SIG-M5 (cell line): ENCODE measurements around the gene FCSK.
"Not testable (repeated sequence)": the region's sequence is repeated elsewhere in the genome, so short reads cannot be mapped to it uniquely, and the experiment has no call there.

ENCODE experiments used
- DNase-seq: peaks from one replicate; lab custom pipeline; 2025; lab: John Stamatoyannopoulos, UW

The FCSK gene

GRCh38 chr16:70432356-70432722 is 22.1 kb upstream of the FCSK start:
- DNase-seq: no peak

GRCh38 chr16:70432723-70433457 is 21.5 kb upstream of the FCSK start:
- peak; percentile 15 for DNase-seq

- no peak for DNase-seq
Observed at GRCh38 chr16:70433458-70434103, 20.8 kb upstream of the FCSK start.

GRCh38 chr16:70434484-70435260 is 19.7 kb upstream of the FCSK start:
- DNase-seq: no peak

GRCh38 chr16:70437017-70437581 is 17.3 kb upstream of the FCSK start:
- no peak for DNase-seq

GRCh38 chr16:70437582-70438557 is 16.5 kb upstream of the FCSK start:
- DNase-seq: no peak

- DNase-seq: no peak
Observed at GRCh38 chr16:70438585-70438968, 15.8 kb upstream of the FCSK start.

- DNase-seq: peak; percentile 25
Observed at GRCh38 chr16:70438969-70439862, 15.2 kb upstream of the FCSK start, which contains the start of gene ST3GAL2. Gene ST3GAL2 (minus strand): TSS chr16:70439100. CDS start chr16:70398530, 40,570 bp downstream.

- no peak for DNase-seq
Observed at GRCh38 chr16:70440009-70440692, 14.2 kb upstream of the FCSK start.

- no peak for DNase-seq
Observed at GRCh38 chr16:70441406-70441990, 12.9 kb upstream of the FCSK start.

GRCh38 chr16:70442344-70442743 is 12.1 kb upstream of the FCSK start:
- no peak for DNase-seq

GRCh38 chr16:70444249-70445063 is 9.9 kb upstream of the FCSK start:
- no peak for DNase-seq

GRCh38 chr16:70448075-70448474 is 6.3 kb upstream of the FCSK start:
- no peak for DNase-seq

- not testable (repeated sequence) for DNase-seq
Observed at GRCh38 chr16:70450142-70451003, 4.0 kb upstream of the FCSK start.

GRCh38 chr16:70451004-70451340 is 3.4 kb upstream of the FCSK start:
- DNase-seq: not testable (repeated sequence)

- no peak for DNase-seq
Observed at GRCh38 chr16:70453117-70453891, 1.1 kb upstream of the FCSK start.

GRCh38 chr16:70453892-70454221 is 538 bp upstream of the FCSK start:
- DNase-seq: no peak
